ENCODE data around the gene ARG2.

DNA sequence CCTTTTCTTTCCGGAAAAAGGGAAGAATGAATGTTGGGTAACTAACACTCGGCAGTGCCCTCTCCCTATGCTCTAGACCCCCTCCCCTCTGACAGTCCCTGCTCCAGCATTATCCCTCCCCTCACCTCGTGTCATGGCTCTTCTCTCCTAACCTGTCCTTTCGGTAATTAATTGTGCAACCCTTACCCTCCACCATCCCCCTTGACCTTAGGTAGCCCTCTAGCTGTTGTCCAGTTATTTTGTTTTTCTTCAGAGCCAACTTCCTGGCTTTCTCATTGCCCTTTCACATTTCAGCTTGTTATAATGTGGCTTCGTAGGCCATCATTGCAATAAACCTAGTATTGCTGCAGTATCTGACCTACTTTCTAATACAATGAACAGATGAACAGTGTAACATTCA lies 11.2 kb downstream of the ARG2 start:
- TF ChIP-seq POLR2AphosphoS5 (IDR thresholded peaks at IDR 0.05), result no peak
- no peak for TF ChIP-seq CTCF (IDR thresholded peaks at IDR 0.05)
